MM.1S (cell line): ENCODE results near the gene MCEMP1.
"Not testable (repeated sequence)": the region's sequence is repeated elsewhere in the genome, so short reads cannot be mapped to it uniquely, and the experiment has no call there.

Experiments
- DNase-seq: peaks from one replicate; pipeline ENCODE4 v3.0.0-alpha.2; 2015
- H2AFZ ChIP-seq: fragments of 300-600 bp; sonication (generic); 2 replicates; pipeline ENCODE4 v1.6.0; 2016; ENCODE audit warnings: antibody characterized with exemption, low read length
- H3F3A ChIP-seq: fragments of 300-600 bp; sonication (generic); 2 replicates; pipeline ENCODE4 v1.6.1; 2016; ENCODE audit warnings: mild to moderate bottlenecking, antibody characterized with exemption, low read length, moderate library complexity, mixed read lengths; ENCODE audit not compliant: insufficient read depth
- H3K27ac ChIP-seq: fragments of 300-600 bp; sonication (generic); 2 replicates; pipeline ENCODE4 v1.5.1; 2016; ENCODE audit warnings: mild to moderate bottlenecking, low read length
- H3K27me3 ChIP-seq: fragments of 300-600 bp; sonication (generic); replicated peaks from 2 replicates; pipeline ENCODE4 v1.6.0; 2016; ENCODE audit warnings: low read length; ENCODE audit not compliant: insufficient read depth
- H3K36me3 ChIP-seq: fragments of 300-600 bp; sonication (generic); replicated peaks from 2 replicates; pipeline ENCODE4 v1.6.1; 2016; ENCODE audit warnings: mild to moderate bottlenecking, low read length, mixed read lengths; ENCODE audit not compliant: insufficient read depth
- H3K4me1 ChIP-seq: fragments of 300-600 bp; sonication (generic); 2 replicates; pipeline ENCODE4 v1.6.1; 2016; ENCODE audit warnings: low read length, mixed read lengths
- H3K4me2 ChIP-seq: fragments of 300-600 bp; sonication (generic); 2 replicates; pipeline ENCODE4 v1.6.0; 2016; ENCODE audit warnings: low read depth, low read length
- H3K4me3 ChIP-seq: fragments of 300-600 bp; sonication (generic); 2 replicates; pipeline ENCODE4 v1.5.1; 2016; ENCODE audit warnings: low read length, mixed read lengths
- H3K79me2 ChIP-seq: fragments of 300-600 bp; sonication (generic); 2 replicates; pipeline ENCODE4 v1.6.1; 2016; ENCODE audit warnings: mixed run types, low read length, mixed read lengths
- H3K9ac ChIP-seq: fragments of 300-600 bp; sonication (generic); 2 replicates; pipeline ENCODE4 v1.6.1; 2016; ENCODE audit warnings: low read length, mixed read lengths
- H3K9me2 ChIP-seq: fragments of 300-600 bp; sonication (generic); replicated peaks from 2 replicates; pipeline ENCODE4 v1.6.1; 2016; ENCODE audit warnings: mild to moderate bottlenecking, low read length, mixed read lengths; ENCODE audit not compliant: insufficient read depth
- H3K9me3 ChIP-seq: fragments of 300-600 bp; sonication (generic); replicated peaks from 2 replicates; pipeline ENCODE4 v1.6.1; 2016; ENCODE audit warnings: mild to moderate bottlenecking, low read length, mixed read lengths; ENCODE audit not compliant: insufficient read depth
- H4K20me1 ChIP-seq: fragments of 300-600 bp; sonication (generic); 2 replicates; pipeline ENCODE4 v1.6.1; 2016; ENCODE audit warnings: mild to moderate bottlenecking, low read length, moderate library complexity, mixed read lengths; ENCODE audit not compliant: insufficient read depth
- EZH2 ChIP-seq: fragments of 300-600 bp; sonication (generic); optimal IDR thresholded peaks from 2 replicates; pipeline ENCODE3; 2017; ENCODE audit warnings: low read depth, mild to moderate bottlenecking, antibody characterized with exemption, low read length, mixed read lengths
- EZH2phosphoT487 ChIP-seq: fragments of 300-600 bp; sonication (generic); IDR thresholded peaks from 2 replicates; pipeline ENCODE4 v1.6.1; 2018; ENCODE audit warnings: antibody characterized with exemption, low read length
- TF ChIP-seq, protein P1 (sequence below): fragments of 300-600 bp; sonication (generic); IDR thresholded peaks from 2 replicates; pipeline ENCODE4 v1.5.1; 2016; ENCODE audit warnings: antibody characterized with exemption, low read length, mixed read lengths

Gene MCEMP1

DNA sequence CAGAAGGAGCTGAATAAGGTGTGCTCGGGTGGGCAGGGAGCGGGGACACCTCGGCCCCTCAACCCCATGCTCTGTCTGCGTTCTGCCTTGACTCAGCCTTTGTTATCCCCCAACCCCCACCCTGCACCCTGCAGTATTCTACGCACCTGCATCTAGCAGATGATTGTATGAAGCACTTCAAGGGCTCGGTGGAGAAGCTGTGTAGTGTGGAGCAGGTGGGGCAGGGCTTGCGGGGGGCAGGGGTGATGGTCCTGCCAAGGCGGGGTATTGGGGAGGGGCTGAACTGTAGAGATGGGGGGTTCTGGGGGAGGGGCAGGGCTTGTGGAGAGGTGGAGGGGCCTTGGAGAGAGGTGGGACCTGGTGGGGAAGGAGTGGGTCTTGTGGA is 33.9 kb upstream of the MCEMP1 start:
- no peak overlapping the region for H3K27ac ChIP-seq
- no peak overlapping the region for H2AFZ ChIP-seq
- H4K20me1 ChIP-seq: no peaks in the 10 kb centered on the region
- DNase-seq: no peak
- H3K36me3 ChIP-seq: no peaks in the 10 kb centered on the region
- no peaks in the 10 kb centered on the region for H3F3A ChIP-seq
- H3K9me3 ChIP-seq: no peaks in the 10 kb centered on the region
- H3K79me2 ChIP-seq: peaks cover 10% of the 10 kb centered on the region
- no peak overlapping the region for H3K4me2 ChIP-seq
- no peak overlapping the region for H3K9ac ChIP-seq
- H3K9me2 ChIP-seq: no peaks in the 10 kb centered on the region
- H3K4me1 ChIP-seq: no peaks in the 10 kb centered on the region
- no peak for TF ChIP-seq EZH2
- no peak for TF ChIP-seq EZH2phosphoT487
- no peak overlapping the region for H3K4me3 ChIP-seq
- no peaks in the 10 kb centered on the region for H3K27me3 ChIP-seq

DNA sequence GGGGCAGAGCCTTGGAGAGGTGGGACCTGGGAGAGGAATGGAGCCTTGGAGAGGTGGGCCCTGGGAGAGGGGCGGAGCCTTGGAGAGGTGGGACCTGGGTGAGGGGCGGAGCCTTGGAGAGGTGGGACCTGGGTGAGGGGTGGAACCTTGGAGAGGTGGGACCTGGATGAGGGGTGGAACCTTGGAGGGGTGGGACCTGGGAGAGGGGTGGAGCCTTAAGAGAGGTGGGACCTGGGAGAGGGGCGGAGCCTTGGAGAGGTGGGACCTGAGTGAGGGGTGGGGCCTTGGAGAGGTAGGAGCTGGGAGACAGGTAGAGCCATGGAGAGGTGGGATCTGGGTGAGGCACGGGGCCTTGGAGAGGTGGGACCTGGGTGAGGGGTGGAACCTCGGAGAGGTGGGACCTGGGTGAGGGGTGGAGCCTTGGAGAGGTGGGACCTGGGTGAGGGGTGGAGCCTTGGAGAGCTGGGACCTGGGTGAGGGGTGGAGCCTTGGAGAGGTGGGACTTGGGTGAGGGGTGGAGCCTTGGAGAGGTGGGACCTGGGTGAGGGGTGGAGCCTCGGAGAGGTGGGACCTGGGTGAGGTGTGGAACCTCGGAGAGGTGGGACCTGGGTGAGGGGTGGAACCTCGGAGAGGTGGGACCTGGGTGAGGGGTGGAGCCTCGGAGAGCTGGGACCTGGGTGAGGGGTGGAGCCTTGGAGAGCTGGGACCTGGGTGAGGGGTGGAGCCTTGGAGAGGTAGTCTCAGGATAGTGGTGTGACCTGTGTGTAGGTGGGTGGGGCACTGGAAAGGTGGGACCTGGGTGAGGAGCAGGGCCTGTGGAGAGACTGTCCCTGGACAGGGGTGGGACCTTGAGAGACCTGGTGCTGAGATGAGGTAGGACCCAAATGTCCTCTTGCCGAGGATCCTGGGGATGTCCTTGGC is 33.0 kb upstream of the MCEMP1 start:
- H3F3A ChIP-seq, H3K9me2 ChIP-seq, H3K9ac ChIP-seq, H3K4me1 ChIP-seq, H4K20me1 ChIP-seq, H3K27me3 ChIP-seq, H2AFZ ChIP-seq, H3K4me2 ChIP-seq, H3K36me3 ChIP-seq, H3K4me3 ChIP-seq, H3K79me2 ChIP-seq, H3K27ac ChIP-seq, H3K9me3 ChIP-seq: not testable (repeated sequence)
- DNase-seq: peak; percentile 33

DNA sequence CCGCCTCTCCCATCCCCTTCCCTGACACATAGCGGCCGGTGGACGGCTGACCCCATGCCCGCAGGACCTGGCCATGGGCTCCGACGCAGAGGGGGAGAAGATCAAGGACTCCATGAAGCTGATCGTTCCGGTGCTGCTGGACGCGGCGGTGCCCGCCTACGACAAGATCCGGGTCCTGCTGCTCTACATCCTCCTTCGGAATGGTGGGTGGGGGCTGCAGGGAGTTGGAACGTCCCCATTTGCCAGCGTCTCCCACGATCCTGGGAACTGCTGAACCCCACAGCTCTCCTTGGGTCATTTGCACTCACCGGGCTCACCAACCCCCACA is 32.4 kb upstream of the MCEMP1 start:
- H3K79me2 ChIP-seq: no peaks in the 10 kb centered on the region
- no peaks in the 10 kb centered on the region for H3K9me3 ChIP-seq
- H3K4me1 ChIP-seq: no peaks in the 10 kb centered on the region
- no peaks in the 10 kb centered on the region for H3K9me2 ChIP-seq
- no peak overlapping the region for H3K4me2 ChIP-seq
- H4K20me1 ChIP-seq: no peaks in the 10 kb centered on the region
- H3K4me3 ChIP-seq: no peak overlapping the region
- DNase-seq: no peak
- H3K27me3 ChIP-seq: peaks cover 5% of the 10 kb centered on the region; the same call in 1 of the 2 replicates
- TF ChIP-seq, protein P1, sequence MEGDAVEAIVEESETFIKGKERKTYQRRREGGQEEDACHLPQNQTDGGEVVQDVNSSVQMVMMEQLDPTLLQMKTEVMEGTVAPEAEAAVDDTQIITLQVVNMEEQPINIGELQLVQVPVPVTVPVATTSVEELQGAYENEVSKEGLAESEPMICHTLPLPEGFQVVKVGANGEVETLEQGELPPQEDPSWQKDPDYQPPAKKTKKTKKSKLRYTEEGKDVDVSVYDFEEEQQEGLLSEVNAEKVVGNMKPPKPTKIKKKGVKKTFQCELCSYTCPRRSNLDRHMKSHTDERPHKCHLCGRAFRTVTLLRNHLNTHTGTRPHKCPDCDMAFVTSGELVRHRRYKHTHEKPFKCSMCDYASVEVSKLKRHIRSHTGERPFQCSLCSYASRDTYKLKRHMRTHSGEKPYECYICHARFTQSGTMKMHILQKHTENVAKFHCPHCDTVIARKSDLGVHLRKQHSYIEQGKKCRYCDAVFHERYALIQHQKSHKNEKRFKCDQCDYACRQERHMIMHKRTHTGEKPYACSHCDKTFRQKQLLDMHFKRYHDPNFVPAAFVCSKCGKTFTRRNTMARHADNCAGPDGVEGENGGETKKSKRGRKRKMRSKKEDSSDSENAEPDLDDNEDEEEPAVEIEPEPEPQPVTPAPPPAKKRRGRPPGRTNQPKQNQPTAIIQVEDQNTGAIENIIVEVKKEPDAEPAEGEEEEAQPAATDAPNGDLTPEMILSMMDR: no peak
- no peak for TF ChIP-seq EZH2
- no peak for TF ChIP-seq EZH2phosphoT487
- no peaks in the 10 kb centered on the region for H3F3A ChIP-seq
- no peak overlapping the region for H3K9ac ChIP-seq
- no peak overlapping the region for H2AFZ ChIP-seq
- H3K27ac ChIP-seq: no peak overlapping the region
- H3K36me3 ChIP-seq: no peaks in the 10 kb centered on the region

DNA sequence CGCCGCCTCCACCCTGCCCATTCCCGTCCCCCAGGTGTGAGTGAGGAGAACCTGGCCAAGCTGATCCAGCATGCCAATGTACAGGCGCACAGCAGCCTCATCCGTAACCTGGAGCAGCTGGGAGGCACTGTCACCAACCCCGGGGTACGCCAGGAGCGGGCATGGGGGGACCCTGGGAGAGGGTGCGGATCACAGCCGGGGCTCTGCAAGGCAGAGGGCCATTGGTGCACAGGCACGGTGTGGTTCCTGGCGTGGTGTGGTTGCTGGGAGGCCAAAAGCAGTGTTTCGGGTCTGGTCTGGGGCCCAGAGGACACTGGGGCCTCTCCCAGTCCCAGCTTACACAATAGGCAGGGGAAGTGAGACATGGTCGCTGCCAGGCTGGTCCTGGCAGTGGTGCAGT is 31.7 kb upstream of the MCEMP1 start:
- Histone ChIP-seq H3K4me1 (no peaks in the 10 kb centered on the region), H3K4me3 (no peak overlapping the region), H3K27ac (no peak overlapping the region), H3K9ac (no peak overlapping the region), H3K4me2 (no peak overlapping the region), H3K79me2 (no peaks in the 10 kb centered on the region), H3K9me2 (no peaks in the 10 kb centered on the region), H2AFZ (no peak overlapping the region), H3K27me3 (peaks cover 8% of the 10 kb centered on the region), H3K9me3 (no peaks in the 10 kb centered on the region), H4K20me1 (no peaks in the 10 kb centered on the region), H3K36me3 (no peaks in the 10 kb centered on the region), H3F3A (no peaks in the 10 kb centered on the region)
- no peak for DNase-seq
- no peak for TF ChIP-seq EZH2phosphoT487
- no peak for TF ChIP-seq EZH2
- TF ChIP-seq, protein P1: no peak
